Measurements from ENCODE around the gene CZIB. TPM values are rescaled to one million over a fixed set of nuclear protein-coding genes. Genes with fewer than 3 reads are reported as not detected.

The CZIB gene
- total and polyA plus RNA-seq, 2 of the 13 experiments (the other 11 are each of a cell fraction or from before 2014, with no cell fraction given) = 49.2 to 67.0 TPM

- TF ChIP-seq PAX8 (CRISPR knock-in tag; IDR thresholded peaks at IDR 0.05; ENCODE audit: borderline replicate concordance) = no peak
- no peak for TF ChIP-seq NR3C1 (CRISPR knock-in tag; IDR thresholded peaks at IDR 0.05)
- no peak for TF ChIP-seq ZIK1 (CRISPR knock-in tag; IDR thresholded peaks at IDR 0.05; ENCODE audit: borderline replicate concordance, low read depth)
- no peak for TF ChIP-seq JDP2 (CRISPR knock-in tag; IDR thresholded peaks at IDR 0.05; ENCODE audit: borderline replicate concordance)
- no peak for TF ChIP-seq AHR (CRISPR knock-in tag; IDR thresholded peaks at IDR 0.05)
- no peak for TF ChIP-seq ZBTB38 (CRISPR knock-in tag; IDR thresholded peaks at IDR 0.05)
- no peak for TF ChIP-seq ZMYM4 (CRISPR knock-in tag; IDR thresholded peaks at IDR 0.05)
- peak in 1 of 2 experiments; percentile 31; a peak in 1 of 4 replicates for TF ChIP-seq KLF16 (CRISPR knock-in tag; IDR thresholded peaks at IDR 0.05)
- TF ChIP-seq, protein P1, sequence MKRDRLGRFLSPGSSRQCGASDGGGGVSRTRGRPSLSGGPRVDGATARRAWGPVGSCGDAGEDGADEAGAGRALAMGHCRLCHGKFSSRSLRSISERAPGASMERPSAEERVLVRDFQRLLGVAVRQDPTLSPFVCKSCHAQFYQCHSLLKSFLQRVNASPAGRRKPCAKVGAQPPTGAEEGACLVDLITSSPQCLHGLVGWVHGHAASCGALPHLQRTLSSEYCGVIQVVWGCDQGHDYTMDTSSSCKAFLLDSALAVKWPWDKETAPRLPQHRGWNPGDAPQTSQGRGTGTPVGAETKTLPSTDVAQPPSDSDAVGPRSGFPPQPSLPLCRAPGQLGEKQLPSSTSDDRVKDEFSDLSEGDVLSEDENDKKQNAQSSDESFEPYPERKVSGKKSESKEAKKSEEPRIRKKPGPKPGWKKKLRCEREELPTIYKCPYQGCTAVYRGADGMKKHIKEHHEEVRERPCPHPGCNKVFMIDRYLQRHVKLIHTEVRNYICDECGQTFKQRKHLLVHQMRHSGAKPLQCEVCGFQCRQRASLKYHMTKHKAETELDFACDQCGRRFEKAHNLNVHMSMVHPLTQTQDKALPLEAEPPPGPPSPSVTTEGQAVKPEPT (CRISPR knock-in tag; IDR thresholded peaks at IDR 0.05; ENCODE audit: low read depth) = no peak
- TF ChIP-seq, protein P2, sequence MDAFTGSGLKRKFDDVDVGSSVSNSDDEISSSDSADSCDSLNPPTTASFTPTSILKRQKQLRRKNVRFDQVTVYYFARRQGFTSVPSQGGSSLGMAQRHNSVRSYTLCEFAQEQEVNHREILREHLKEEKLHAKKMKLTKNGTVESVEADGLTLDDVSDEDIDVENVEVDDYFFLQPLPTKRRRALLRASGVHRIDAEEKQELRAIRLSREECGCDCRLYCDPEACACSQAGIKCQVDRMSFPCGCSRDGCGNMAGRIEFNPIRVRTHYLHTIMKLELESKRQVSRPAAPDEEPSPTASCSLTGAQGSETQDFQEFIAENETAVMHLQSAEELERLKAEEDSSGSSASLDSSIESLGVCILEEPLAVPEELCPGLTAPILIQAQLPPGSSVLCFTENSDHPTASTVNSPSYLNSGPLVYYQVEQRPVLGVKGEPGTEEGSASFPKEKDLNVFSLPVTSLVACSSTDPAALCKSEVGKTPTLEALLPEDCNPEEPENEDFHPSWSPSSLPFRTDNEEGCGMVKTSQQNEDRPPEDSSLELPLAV (CRISPR knock-in tag; conservative IDR thresholded peaks at IDR 0.05; ENCODE audit: low read depth) = no peak
- TF ChIP-seq DPF2 (CRISPR knock-in tag; IDR thresholded peaks at IDR 0.05; ENCODE audit: borderline replicate concordance, low read depth) = no peak
- TF ChIP-seq TOPORS (CRISPR knock-in tag; IDR thresholded peaks at IDR 0.05) = no peak
- TF ChIP-seq ZSCAN12 (CRISPR knock-in tag; IDR thresholded peaks at IDR 0.05) = no peak
- TF ChIP-seq ZSCAN31 (CRISPR knock-in tag; IDR thresholded peaks at IDR 0.05; ENCODE audit: low read depth) = no peak
- TF ChIP-seq PCBP1 (IDR thresholded peaks at IDR 0.05; ENCODE audit: borderline replicate concordance, low read depth, low read length) = no peak
- no peak for TF ChIP-seq RBM22 (optimal IDR thresholded peaks at IDR 0.05; ENCODE audit: low read length)
- TF ChIP-seq FOXP1 (IDR thresholded peaks at IDR 0.05) = no peak
- TF ChIP-seq FOXP1 (CRISPR knock-in tag; IDR thresholded peaks at IDR 0.05) = no peak; the same call in 1 of the 2 replicates
- no peak for TF ChIP-seq AKNA (CRISPR knock-in tag; IDR thresholded peaks at IDR 0.05; ENCODE audit: borderline replicate concordance)
- TF ChIP-seq ZKSCAN8 (CRISPR knock-in tag; IDR thresholded peaks at IDR 0.05; ENCODE audit: borderline replicate concordance) = no peak
- TF ChIP-seq NR2F6 (IDR thresholded peaks at IDR 0.05) = no peak
- TF ChIP-seq NR2F6 (CRISPR knock-in tag; IDR thresholded peaks at IDR 0.05) = 0 out of 2 replicates have a peak, but pooled peaks have one; percentile 6
- no peak for TF ChIP-seq ZNF775 (CRISPR knock-in tag; IDR thresholded peaks at IDR 0.05; ENCODE audit: borderline replicate concordance)
- no peak for TF ChIP-seq ZNF274 (CRISPR knock-in tag; IDR thresholded peaks at IDR 0.05)
These were observed 43.8 kb downstream of the CZIB start (continued) for GRCh38 chr1:53176452-53177208.

All from HepG2 (cell line).